OCI-LY1 (cell line): Measurements from ENCODE around the gene STK11.

Source experiments
- H2AFZ ChIP-seq: fragments of 200-600 bp; sonication (generic), shearing (Covaris generic); 2 replicates; pipeline ENCODE4 v1.6.0; 2014; ENCODE audit warnings: antibody characterized with exemption, mild to moderate bottlenecking, low read length
- H3F3A ChIP-seq: fragments of 200-600 bp; sonication (generic), shearing (Covaris generic); 2 replicates; pipeline ENCODE4 v1.6.0; 2014; ENCODE audit warnings: mild to moderate bottlenecking, antibody characterized with exemption, low read length, moderate library complexity; ENCODE audit not compliant: insufficient read depth
- H3K27ac ChIP-seq: fragments of 200-600 bp; sonication (generic); 2 replicates; pipeline ENCODE4 v1.5.1; 2014; ENCODE audit warnings: low read length, mixed run types, mild to moderate bottlenecking, low read depth; ENCODE audit not compliant: poor library complexity, severe bottlenecking
- H3K27me3 ChIP-seq: fragments of 200-600 bp; sonication (generic); 2 replicates; pipeline ENCODE4 v1.6.0; 2014; ENCODE audit warnings: antibody characterized with exemption, mild to moderate bottlenecking, low read length, moderate library complexity; ENCODE audit not compliant: insufficient read depth
- H3K36me3 ChIP-seq: fragments of 200-600 bp; sonication (generic); 2 replicates; pipeline ENCODE4 v1.6.1; 2014; ENCODE audit warnings: mild to moderate bottlenecking, antibody characterized with exemption, low read length, moderate library complexity, mixed read lengths; ENCODE audit not compliant: insufficient read depth
- H3K4me1 ChIP-seq: fragments of 200-600 bp; sonication (generic); 2 replicates; pipeline ENCODE4 v1.5.1; 2014; ENCODE audit warnings: mild to moderate bottlenecking, low read length, moderate library complexity; ENCODE audit not compliant: insufficient read depth, severe bottlenecking
- H3K4me2 ChIP-seq: fragments of 200-600 bp; sonication (generic), shearing (Covaris generic); 2 replicates; pipeline ENCODE4 v1.6.1; 2014; ENCODE audit warnings: low read length
- H3K4me3 ChIP-seq: fragments of 200-600 bp; sonication (generic); 2 replicates; pipeline ENCODE4 v1.5.1; 2014; ENCODE audit warnings: low read length, low read depth, mild to moderate bottlenecking, mixed read lengths; ENCODE audit not compliant: poor library complexity, severe bottlenecking
- H3K79me2 ChIP-seq: fragments of 200-600 bp; shearing (Covaris generic); 2 replicates; pipeline ENCODE4 v1.6.1; 2016; ENCODE audit warnings: mixed run types, low read length, mixed read lengths; ENCODE audit not compliant: insufficient read depth
- H3K9ac ChIP-seq: fragments of 200-600 bp; sonication (generic), shearing (Covaris generic); 2 replicates; pipeline ENCODE4 v1.6.1; 2014; ENCODE audit warnings: mild to moderate bottlenecking, low read length, mixed read lengths
- H3K9me2 ChIP-seq: fragments of 200-600 bp; sonication (generic), shearing (Covaris generic); 2 replicates; pipeline ENCODE4 v1.6.1; 2014; ENCODE audit warnings: low read depth, mild to moderate bottlenecking, low read length, mixed read lengths
- H3K9me3 ChIP-seq: fragments of 200-600 bp; shearing (Covaris generic); 2 replicates; pipeline ENCODE4 v1.6.1; 2014; ENCODE audit warnings: low read length, mixed read lengths
- H4K20me1 ChIP-seq: fragments of 200-600 bp; sonication (generic), shearing (Covaris generic); 2 replicates; pipeline ENCODE4 v1.6.0; 2016; ENCODE audit warnings: mild to moderate bottlenecking, low read length; ENCODE audit not compliant: insufficient read depth
- EZH2 ChIP-seq: fragments of 200-600 bp; sonication (generic), shearing (Covaris generic); IDR thresholded peaks from 2 replicates; pipeline ENCODE4 v1.8.0; 2017; ENCODE audit warnings: borderline replicate concordance, mixed run types, mild to moderate bottlenecking, antibody characterized with exemption, low read length, moderate library complexity, mixed read lengths
- TF ChIP-seq, protein P1 (sequence below): fragments of 200-600 bp; sonication (generic), shearing (Covaris generic); IDR thresholded peaks from 2 replicates; pipeline ENCODE4 v1.5.1; 2017; ENCODE audit warnings: mild to moderate bottlenecking, antibody characterized with exemption, low read length, moderate library complexity, mixed read lengths

The STK11 gene

DNA sequence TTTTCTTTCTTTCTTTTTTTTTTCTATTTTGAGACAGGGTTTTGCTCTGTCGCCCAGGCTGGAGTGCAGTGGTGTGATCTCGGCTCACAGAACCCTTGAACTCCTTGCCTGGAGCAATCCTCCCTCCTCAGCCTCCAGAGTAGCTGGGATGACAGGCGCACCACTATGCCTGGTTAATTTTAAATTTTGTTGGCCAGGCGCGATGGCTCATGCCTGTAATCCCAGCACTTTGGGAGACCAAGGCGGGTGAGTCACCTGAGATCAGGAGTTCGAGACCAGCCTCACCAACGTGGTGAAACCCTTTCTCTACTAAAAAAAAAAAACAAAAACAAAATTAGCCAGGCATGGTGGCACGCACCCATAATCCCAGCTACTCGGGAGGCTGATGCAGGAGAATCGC lies 22.9 kb upstream of the STK11 start:
- no peaks in the 10 kb centered on the region for H4K20me1 ChIP-seq
- no peaks in the 10 kb centered on the region for H3K9me3 ChIP-seq
- H3K27ac ChIP-seq = no peak overlapping the region
- H3K4me2 ChIP-seq = no peak overlapping the region
- H3K79me2 ChIP-seq = no peaks in the 10 kb centered on the region
- no peaks in the 10 kb centered on the region for H3K9me2 ChIP-seq
- no peaks in the 10 kb centered on the region for H3K4me1 ChIP-seq
- H3K4me3 ChIP-seq = no peak overlapping the region
- TF ChIP-seq EZH2 = no peak
- TF ChIP-seq, protein P1, sequence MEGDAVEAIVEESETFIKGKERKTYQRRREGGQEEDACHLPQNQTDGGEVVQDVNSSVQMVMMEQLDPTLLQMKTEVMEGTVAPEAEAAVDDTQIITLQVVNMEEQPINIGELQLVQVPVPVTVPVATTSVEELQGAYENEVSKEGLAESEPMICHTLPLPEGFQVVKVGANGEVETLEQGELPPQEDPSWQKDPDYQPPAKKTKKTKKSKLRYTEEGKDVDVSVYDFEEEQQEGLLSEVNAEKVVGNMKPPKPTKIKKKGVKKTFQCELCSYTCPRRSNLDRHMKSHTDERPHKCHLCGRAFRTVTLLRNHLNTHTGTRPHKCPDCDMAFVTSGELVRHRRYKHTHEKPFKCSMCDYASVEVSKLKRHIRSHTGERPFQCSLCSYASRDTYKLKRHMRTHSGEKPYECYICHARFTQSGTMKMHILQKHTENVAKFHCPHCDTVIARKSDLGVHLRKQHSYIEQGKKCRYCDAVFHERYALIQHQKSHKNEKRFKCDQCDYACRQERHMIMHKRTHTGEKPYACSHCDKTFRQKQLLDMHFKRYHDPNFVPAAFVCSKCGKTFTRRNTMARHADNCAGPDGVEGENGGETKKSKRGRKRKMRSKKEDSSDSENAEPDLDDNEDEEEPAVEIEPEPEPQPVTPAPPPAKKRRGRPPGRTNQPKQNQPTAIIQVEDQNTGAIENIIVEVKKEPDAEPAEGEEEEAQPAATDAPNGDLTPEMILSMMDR = no peak
- peaks cover 18% of the 10 kb centered on the region; the same call in 1 of the 2 replicates for H3K27me3 ChIP-seq
- H2AFZ ChIP-seq = no peak overlapping the region
- no peaks in the 10 kb centered on the region; the same call in 1 of the 2 replicates for H3K36me3 ChIP-seq
- H3F3A ChIP-seq = no peaks in the 10 kb centered on the region
- H3K9ac ChIP-seq = no peak overlapping the region

GRCh38 chr19:1183543-1184172 lies 21.9 kb upstream of the STK11 start:
- no peak overlapping the region for H3K27ac ChIP-seq

DNA sequence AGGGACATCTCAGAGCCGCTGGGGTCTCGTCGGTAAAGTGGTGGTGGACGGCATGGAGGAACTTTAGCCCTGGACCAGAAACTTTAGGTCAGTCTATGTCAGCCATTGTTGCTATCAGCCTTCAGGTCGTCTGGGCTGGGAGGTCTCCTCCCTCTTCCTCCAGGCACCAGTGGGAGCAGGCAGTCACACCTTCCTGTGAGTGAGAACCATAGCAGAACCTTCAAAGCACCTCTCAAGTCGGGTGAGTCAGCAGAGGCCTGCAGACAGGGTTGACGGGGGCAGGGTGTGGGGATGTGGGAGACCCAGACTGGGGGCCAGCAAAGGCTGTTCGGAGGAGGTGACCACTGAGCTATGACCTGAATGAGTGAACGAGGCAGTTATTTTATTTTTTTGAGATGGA lies 16.2 kb upstream of the STK11 start:
- Histone ChIP-seq H4K20me1 (no peaks in the 10 kb centered on the region), H3K27me3 (peaks cover 6% of the 10 kb centered on the region; the same call in 1 of the 2 replicates), H3F3A (no peaks in the 10 kb centered on the region), H3K9ac (no peak overlapping the region), H3K36me3 (no peaks in the 10 kb centered on the region; the same call in 1 of the 2 replicates), H3K27ac (no peak overlapping the region), H3K4me1 (peaks cover 3% of the 10 kb centered on the region), H2AFZ (no peak overlapping the region), H3K4me3 (no peak overlapping the region), H3K9me2 (no peaks in the 10 kb centered on the region), H3K4me2 (no peak overlapping the region), H3K79me2 (no peaks in the 10 kb centered on the region), H3K9me3 (no peaks in the 10 kb centered on the region)
- TF ChIP-seq, protein P1 = no peak
- no peak for TF ChIP-seq EZH2

More at GRCh38 chr19:1183543-1184172, 21.9 kb upstream of the STK11 start:
- Histone ChIP-seq H3K36me3 (no peaks in the 10 kb centered on the region; the same call in 1 of the 2 replicates), H3K4me2 (no peak overlapping the region), H3K4me3 (no peak overlapping the region), H3K79me2 (no peaks in the 10 kb centered on the region), H3K9me3 (no peaks in the 10 kb centered on the region), H3K9ac (no peak overlapping the region), H3F3A (no peaks in the 10 kb centered on the region), H3K4me1 (no peaks in the 10 kb centered on the region), H3K9me2 (no peaks in the 10 kb centered on the region), H3K27me3 (peaks cover 18% of the 10 kb centered on the region; the same call in 1 of the 2 replicates), H4K20me1 (no peaks in the 10 kb centered on the region), H2AFZ (no peak overlapping the region)
- TF ChIP-seq, protein P1 = no peak
- TF ChIP-seq EZH2 = no peak
